H1 (cell line): Measurements from ENCODE around the gene ACAP2. TPM values are rescaled to one million over a fixed set of nuclear protein-coding genes. Genes with fewer than 3 reads are reported as not detected.

ENCODE experiments used
- CTCF ChIA-PET: fragments of 300-600 bp; sonication (Branson Sonifier 250); formaldehyde crosslinking; loops from one replicate; lab custom pipeline; 2021; ENCODE audit not compliant: partially characterized antibody; lab: Charles Lee
- POLR2A ChIA-PET: fragments of 300-600 bp; sonication (Branson Sonifier 250); formaldehyde crosslinking; loops from one replicate; lab custom pipeline; 2021; ENCODE audit warnings: inconsistent platforms; ENCODE audit not compliant: partially characterized antibody; lab: Charles Lee
- DNase-seq, 2 experiments: peaks; one replicate each; pipeline versions ENCODE4 v3.0.0 to v3.0.0-alpha.2; 2010 to 2022; ENCODE audit warnings: low spot score in 2 of 2, low read depth in 1 of 2, mixed read lengths in 1 of 2
- FAIRE-seq: peaks from 2 replicates; lab custom pipeline; 2011; peaks lifted over from hg19 to GRCh38; lab: Jason Lieb, UNC
- H2AFZ ChIP-seq: 2 replicates; pipeline ENCODE4 v1.8.1; 2012; ENCODE audit warnings: low read length, inconsistent platforms
- H2AK5ac ChIP-seq: 2 replicates; pipeline ENCODE4 v1.6.1; 2013; ENCODE audit warnings: low read depth, low read length
- H2BK120ac ChIP-seq: replicated peaks from 2 replicates; pipeline ENCODE3; 2013; ENCODE audit warnings: low read depth, low read length, inconsistent platforms
- H2BK12ac ChIP-seq: 2 replicates; pipeline ENCODE4 v1.6.1; 2013; ENCODE audit warnings: low read depth, low read length
- H2BK15ac ChIP-seq: 2 replicates; pipeline ENCODE4 v1.6.1; 2013; ENCODE audit warnings: low read length
- H2BK20ac ChIP-seq: 2 replicates; pipeline ENCODE4 v1.6.1; 2013; ENCODE audit warnings: low read length
- H2BK5ac ChIP-seq: 2 replicates; pipeline ENCODE4 v1.6.1; 2013; ENCODE audit warnings: low read depth, low read length
- H3K14ac ChIP-seq: 2 replicates; pipeline ENCODE4 v1.6.1; 2013; ENCODE audit warnings: inconsistent platforms; ENCODE audit not compliant: insufficient read length
- H3K18ac ChIP-seq: 2 replicates; pipeline ENCODE4 v1.6.1; 2013; ENCODE audit warnings: low read length; ENCODE audit errors: extremely low read depth
- H3K23ac ChIP-seq: 2 replicates; pipeline ENCODE4 v1.6.1; 2013; ENCODE audit warnings: inconsistent platforms; ENCODE audit not compliant: insufficient read length
- H3K23me2 ChIP-seq: 2 replicates; pipeline ENCODE4 v1.6.1; 2013; ENCODE audit warnings: low read depth, low read length
- H3K27ac ChIP-seq: 2 replicates; pipeline ENCODE4 v1.6.1; 2011; ENCODE audit warnings: low read depth, low read length, inconsistent platforms
- H3K27me3 ChIP-seq, 4 experiments: replicated peaks in 1 of 4; 1 replicate in 1 of 4; 2 replicates in 3 of 4; pipeline versions ENCODE4 v1.6.1 to v1.8.1; 2011 to 2013; ENCODE audit warnings: low read length in 3 of 4, mild to moderate bottlenecking in 3 of 4, inconsistent platforms in 2 of 4, mixed read lengths in 2 of 4, moderate library complexity in 1 of 4; ENCODE audit not compliant: control insufficient read depth in 3 of 4, insufficient read depth in 3 of 4; ENCODE audit errors: extremely low read depth in 1 of 4
- H3K36me3 ChIP-seq, 4 experiments: 2 replicates each; pipeline versions ENCODE4 v1.6.1 to v1.8.1; 2011 to 2013; ENCODE audit warnings: mild to moderate bottlenecking in 4 of 4, low read length in 3 of 4, moderate library complexity in 2 of 4, control low read depth in 1 of 4, inconsistent platforms in 1 of 4; ENCODE audit not compliant: insufficient read depth in 4 of 4, control insufficient read depth in 2 of 4
- H3K4ac ChIP-seq: replicated peaks from 2 replicates; pipeline ENCODE3; 2013; ENCODE audit warnings: low read length, low read depth, mixed read lengths, inconsistent platforms; ENCODE audit not compliant: insufficient read length
- H3K4me1 ChIP-seq, 4 experiments: replicated peaks in 1 of 4; 1 replicate in 1 of 4; 2 replicates in 3 of 4; pipeline versions ENCODE4 v1.6.1 to v1.8.1; 2011 to 2013; ENCODE audit warnings: low read length in 3 of 4, inconsistent platforms in 2 of 4, mixed read lengths in 1 of 4; ENCODE audit not compliant: insufficient read depth in 4 of 4, control insufficient read depth in 3 of 4
- H3K4me2 ChIP-seq, 2 experiments: 2 replicates each; pipeline versions ENCODE4 v1.6.1 to v1.8.1; 2011 to 2013; ENCODE audit warnings: low read depth in 2 of 2, low read length in 2 of 2, control low read depth in 1 of 2, inconsistent platforms in 1 of 2, mild to moderate bottlenecking in 1 of 2; ENCODE audit not compliant: insufficient read depth in 1 of 2
- H3K4me3 ChIP-seq, 4 experiments: fragments of 200-600, 300-600 bp in 1 of 4; sonication (generic), shearing (Covaris generic), sonication (Bioruptor Twin) in 1 of 4; 2 replicates each; pipeline versions ENCODE4 v1.5.1 to v1.8.1; 2011 to 2016; ENCODE audit warnings: low read length in 4 of 4, low read depth in 3 of 4, control low read depth in 2 of 4, inconsistent platforms in 2 of 4, mild to moderate bottlenecking in 2 of 4, mixed read lengths in 1 of 4, moderate library complexity in 1 of 4; ENCODE audit not compliant: insufficient read depth in 2 of 4; ENCODE audit errors: extremely low read depth in 1 of 4
- H3K56ac ChIP-seq: replicated peaks from 2 replicates; pipeline ENCODE3; 2013; ENCODE audit warnings: low read depth, mild to moderate bottlenecking, mixed read lengths, low read length, inconsistent platforms; ENCODE audit not compliant: insufficient read length
- H3K79me1 ChIP-seq: 2 replicates; pipeline ENCODE4 v1.6.1; 2013; ENCODE audit warnings: low read depth, low read length, control low read depth
- H3K79me2 ChIP-seq, 2 experiments: 2 replicates each; pipeline versions ENCODE4 v1.6.1 to v1.8.1; 2012 to 2013; ENCODE audit warnings: low read length in 2 of 2, mild to moderate bottlenecking in 2 of 2, inconsistent platforms in 1 of 2; ENCODE audit not compliant: insufficient read depth in 2 of 2, control insufficient read depth in 1 of 2
- H3K9ac ChIP-seq, 4 experiments: replicated peaks in 1 of 4; 1 replicate in 1 of 4; 2 replicates in 3 of 4; pipeline versions ENCODE4 v1.6.1 to v1.8.1; 2011 to 2013; ENCODE audit warnings: low read depth in 3 of 4, low read length in 3 of 4, control low read depth in 2 of 4, mild to moderate bottlenecking in 2 of 4, moderate library complexity in 2 of 4, inconsistent platforms in 1 of 4; ENCODE audit errors: extremely low read depth in 1 of 4
- H3K9me3 ChIP-seq, 2 experiments: 2 replicates each; pipeline versions ENCODE4 v1.6.1 to v1.8.1; 2012 to 2013; ENCODE audit warnings: mild to moderate bottlenecking in 2 of 2, moderate library complexity in 2 of 2, control low read depth in 1 of 2, inconsistent platforms in 1 of 2, low read depth in 1 of 2, low read length in 1 of 2, mixed read lengths in 1 of 2; ENCODE audit not compliant: insufficient read depth in 2 of 2
- H4K20me1 ChIP-seq, 2 experiments: replicated peaks in 1 of 2; 2 replicates each; pipeline versions ENCODE3 to v1.8.1; 2011 to 2013; ENCODE audit warnings: inconsistent platforms in 2 of 2, low read length in 2 of 2, mild to moderate bottlenecking in 1 of 2; ENCODE audit not compliant: insufficient read depth in 2 of 2, control insufficient read depth in 1 of 2
- H4K5ac ChIP-seq: 2 replicates; pipeline ENCODE4 v1.6.1; 2013; ENCODE audit warnings: low read length, low read depth, mixed read lengths, inconsistent platforms; ENCODE audit not compliant: insufficient read length
- H4K8ac ChIP-seq: 2 replicates; pipeline ENCODE4 v1.8.0; 2013; ENCODE audit warnings: mild to moderate bottlenecking, moderate library complexity, low read length, inconsistent platforms; ENCODE audit not compliant: insufficient read depth; ENCODE audit errors: extremely low read depth
- H4K91ac ChIP-seq: replicated peaks from 2 replicates; pipeline ENCODE3; 2013; ENCODE audit warnings: low read length, mixed read lengths, inconsistent platforms; ENCODE audit not compliant: insufficient read length
- CHD1 ChIP-seq: IDR thresholded peaks from 2 replicates; pipeline ENCODE4 v1.6.1; 2012; ENCODE audit warnings: low read depth, low read length, improper control_type of control experiment
- JUND ChIP-seq: IDR thresholded peaks from 2 replicates; pipeline ENCODE4 v1.6.1; 2011; ENCODE audit warnings: mild to moderate bottlenecking, improper control_type of control experiment, low read length
- WGBS, 2 experiments: shearing (Covaris generic) in 1 of 2; methylation state at CpG; one replicate each; pipeline versions ENCODE4 v1.1.6 to v1.1.7; 2013 to 2015; ENCODE audit warnings: low lambda C conversion rate in 2 of 2, mixed read lengths in 2 of 2, inconsistent platforms in 1 of 2, low coverage in 1 of 2, missing lambda C conversion rate in 1 of 2; ENCODE audit not compliant: insufficient replicate concordance in 2 of 2, insufficient coverage in 1 of 2, insufficient read length in 1 of 2; ENCODE audit errors: extremely low coverage in 1 of 2, missing lambda C conversion rate in 1 of 2; 5-methylcytosine and 5-hydroxymethylcytosine counted together
- polyA plus RNA-seq, 7 experiments: library from polyadenylated mRNA; depleted of rRNA in 3 of 7; stranded (reverse) in 5 of 7; unstranded in 2 of 7; fragments of >200 nt in 5 of 7; fragments of 200-250 nt in 2 of 7; gene quantifications; 1 replicate in 5 of 7; 2 replicates in 1 of 7; 4 replicates in 1 of 7; pipeline versions ENCODE4 v1.2.1 to v1.2.3, GENCODE V29; 2011 to 2013; ENCODE audit warnings: missing spikeins in 2 of 7, mixed read lengths in 2 of 7
- total RNA-seq: library from RNA; stranded (reverse); fragmentation: NEBNext Ultra II Directional; extraction: Animal tissue kit (Norgen Biotek cat#: 25700); gene quantifications from 2 replicates; pipeline ENCODE4 v1.2.1, GENCODE V29; 2021

The ACAP2 gene
- total and polyA plus RNA-seq, 2 of the 8 experiments (the other 6 are each of a cell fraction or from before 2014, with no cell fraction given): 7.7 to 37.3 TPM

GRCh38 chr3:195438371-195438770 is 4.4 kb downstream of the ACAP2 start:
- 96% methylated on average over 2 of the region's 2 CpGs; no CpG with 5 or more reads in 1 of the 2 experiments for WGBS, 2 experiments
- Histone ChIP-seq H2BK5ac (no peak overlapping the region), H3K56ac (no peak overlapping the region), H3K9ac (no peak overlapping the region), H3K27ac (no peak overlapping the region), H3K79me1 (peaks cover 4% of the 10 kb centered on the region), H3K14ac (no peak overlapping the region), H3K23ac (no peak overlapping the region), H2BK15ac (no peak overlapping the region), H2AK5ac (no peak overlapping the region), H2BK12ac (no peak overlapping the region), H3K23me2 (peaks cover 8% of the 10 kb centered on the region), H2BK20ac (no peak overlapping the region), H3K9me3 (no peaks in the 10 kb centered on the region), H3K4me1 (peaks cover 0 to 8% (median under 1%) of the 10 kb centered on the region in 4 experiments; a peak in 3 of 7 replicates), H3K4me2 (no peak overlapping the region), H3K36me3 (no peaks in the 10 kb centered on the region), H2BK120ac (no peak overlapping the region), H4K91ac (no peak overlapping the region), H2AFZ (no peak overlapping the region), H3K4ac (no peak overlapping the region), H3K27me3 (no peaks in the 10 kb centered on the region), H3K4me3 (no peak overlapping the region), H4K8ac (no peak overlapping the region), H3K79me2 (peaks cover 0 to 58% of the 10 kb centered on the region in 2 experiments; a peak in 2 of 4 replicates), H4K5ac (no peak overlapping the region), H3K18ac (no peak overlapping the region), H4K20me1 (peaks cover 0 to 8% of the 10 kb centered on the region in 2 experiments)
- DNase-seq: no peak
- ChIA-PET CTCF (no interaction called here), POLR2A (no interaction called here)
- FAIRE-seq: no peak
- TF ChIP-seq CHD1 (no peak), JUND (peak; percentile 5; the same call in 1 of the 2 replicates)
